ENCODE measurements around the gene CARS1.

GRCh38 chr11:2995893-2996554, 61.2 kb downstream of the CARS1 start:
- TF ChIP-seq, protein P1, sequence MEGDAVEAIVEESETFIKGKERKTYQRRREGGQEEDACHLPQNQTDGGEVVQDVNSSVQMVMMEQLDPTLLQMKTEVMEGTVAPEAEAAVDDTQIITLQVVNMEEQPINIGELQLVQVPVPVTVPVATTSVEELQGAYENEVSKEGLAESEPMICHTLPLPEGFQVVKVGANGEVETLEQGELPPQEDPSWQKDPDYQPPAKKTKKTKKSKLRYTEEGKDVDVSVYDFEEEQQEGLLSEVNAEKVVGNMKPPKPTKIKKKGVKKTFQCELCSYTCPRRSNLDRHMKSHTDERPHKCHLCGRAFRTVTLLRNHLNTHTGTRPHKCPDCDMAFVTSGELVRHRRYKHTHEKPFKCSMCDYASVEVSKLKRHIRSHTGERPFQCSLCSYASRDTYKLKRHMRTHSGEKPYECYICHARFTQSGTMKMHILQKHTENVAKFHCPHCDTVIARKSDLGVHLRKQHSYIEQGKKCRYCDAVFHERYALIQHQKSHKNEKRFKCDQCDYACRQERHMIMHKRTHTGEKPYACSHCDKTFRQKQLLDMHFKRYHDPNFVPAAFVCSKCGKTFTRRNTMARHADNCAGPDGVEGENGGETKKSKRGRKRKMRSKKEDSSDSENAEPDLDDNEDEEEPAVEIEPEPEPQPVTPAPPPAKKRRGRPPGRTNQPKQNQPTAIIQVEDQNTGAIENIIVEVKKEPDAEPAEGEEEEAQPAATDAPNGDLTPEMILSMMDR (IDR thresholded peaks at IDR 0.05; ENCODE audit: low read length), result no peak
- TF ChIP-seq EZH2 (optimal IDR thresholded peaks at IDR 0.05; ENCODE audit: low read depth, low read length), result no peak
